OCI-LY1 (cell line): ENCODE results near the gene MBD6.

Source experiments
- H2AFZ ChIP-seq: fragments of 200-600 bp; sonication (generic), shearing (Covaris generic); 2 replicates; pipeline ENCODE4 v1.6.0; 2014; ENCODE audit warnings: antibody characterized with exemption, mild to moderate bottlenecking, low read length
- H3F3A ChIP-seq: fragments of 200-600 bp; sonication (generic), shearing (Covaris generic); 2 replicates; pipeline ENCODE4 v1.6.0; 2014; ENCODE audit warnings: mild to moderate bottlenecking, antibody characterized with exemption, low read length, moderate library complexity; ENCODE audit not compliant: insufficient read depth
- H3K27ac ChIP-seq: fragments of 200-600 bp; sonication (generic); 2 replicates; pipeline ENCODE4 v1.5.1; 2014; ENCODE audit warnings: low read length, mixed run types, mild to moderate bottlenecking, low read depth; ENCODE audit not compliant: poor library complexity, severe bottlenecking
- H3K27me3 ChIP-seq: fragments of 200-600 bp; sonication (generic); 2 replicates; pipeline ENCODE4 v1.6.0; 2014; ENCODE audit warnings: antibody characterized with exemption, mild to moderate bottlenecking, low read length, moderate library complexity; ENCODE audit not compliant: insufficient read depth
- H3K36me3 ChIP-seq: fragments of 200-600 bp; sonication (generic); 2 replicates; pipeline ENCODE4 v1.6.1; 2014; ENCODE audit warnings: mild to moderate bottlenecking, antibody characterized with exemption, low read length, moderate library complexity, mixed read lengths; ENCODE audit not compliant: insufficient read depth
- H3K4me1 ChIP-seq: fragments of 200-600 bp; sonication (generic); 2 replicates; pipeline ENCODE4 v1.5.1; 2014; ENCODE audit warnings: mild to moderate bottlenecking, low read length, moderate library complexity; ENCODE audit not compliant: insufficient read depth, severe bottlenecking
- H3K4me2 ChIP-seq: fragments of 200-600 bp; sonication (generic), shearing (Covaris generic); 2 replicates; pipeline ENCODE4 v1.6.1; 2014; ENCODE audit warnings: low read length
- H3K4me3 ChIP-seq: fragments of 200-600 bp; sonication (generic); 2 replicates; pipeline ENCODE4 v1.5.1; 2014; ENCODE audit warnings: low read length, low read depth, mild to moderate bottlenecking, mixed read lengths; ENCODE audit not compliant: poor library complexity, severe bottlenecking
- H3K79me2 ChIP-seq: fragments of 200-600 bp; shearing (Covaris generic); 2 replicates; pipeline ENCODE4 v1.6.1; 2016; ENCODE audit warnings: mixed run types, low read length, mixed read lengths; ENCODE audit not compliant: insufficient read depth
- H3K9ac ChIP-seq: fragments of 200-600 bp; sonication (generic), shearing (Covaris generic); 2 replicates; pipeline ENCODE4 v1.6.1; 2014; ENCODE audit warnings: mild to moderate bottlenecking, low read length, mixed read lengths
- H3K9me2 ChIP-seq: fragments of 200-600 bp; sonication (generic), shearing (Covaris generic); 2 replicates; pipeline ENCODE4 v1.6.1; 2014; ENCODE audit warnings: low read depth, mild to moderate bottlenecking, low read length, mixed read lengths
- H3K9me3 ChIP-seq: fragments of 200-600 bp; shearing (Covaris generic); 2 replicates; pipeline ENCODE4 v1.6.1; 2014; ENCODE audit warnings: low read length, mixed read lengths
- H4K20me1 ChIP-seq: fragments of 200-600 bp; sonication (generic), shearing (Covaris generic); 2 replicates; pipeline ENCODE4 v1.6.0; 2016; ENCODE audit warnings: mild to moderate bottlenecking, low read length; ENCODE audit not compliant: insufficient read depth
- CTCF ChIP-seq: fragments of 200-600 bp; sonication (generic), shearing (Covaris generic); IDR thresholded peaks from 2 replicates; pipeline ENCODE4 v1.5.1; 2017; ENCODE audit warnings: mild to moderate bottlenecking, antibody characterized with exemption, low read length, moderate library complexity, mixed read lengths
- EZH2 ChIP-seq: fragments of 200-600 bp; sonication (generic), shearing (Covaris generic); IDR thresholded peaks from 2 replicates; pipeline ENCODE4 v1.8.0; 2017; ENCODE audit warnings: borderline replicate concordance, mixed run types, mild to moderate bottlenecking, antibody characterized with exemption, low read length, moderate library complexity, mixed read lengths

The MBD6 gene

GRCh38 chr12:57487597-57488401, 34.8 kb upstream of the MBD6 start, which contains the start of gene MARS1:
Gene MARS1 (plus strand): TSS chr12:57488068. CDS start chr12:57488091, 23 bp downstream.
- H3K27ac ChIP-seq, result peak within 1 kb of the TSS; percentile 30
- no peaks in the 10 kb centered on the region for H3K27me3 ChIP-seq
- peak within 1 kb of the TSS; percentile 92 for H3K4me2 ChIP-seq
- H3F3A ChIP-seq, result no peaks in the 10 kb centered on the region
- H3K9me3 ChIP-seq, result no peaks in the 10 kb centered on the region
- no peaks in the 10 kb centered on the region for H4K20me1 ChIP-seq
- H3K9ac ChIP-seq, result peak within 1 kb of the TSS; percentile 98
- peaks cover 16% of the 10 kb centered on the region for H3K79me2 ChIP-seq
- peaks cover 39% of the 10 kb centered on the region for H3K36me3 ChIP-seq
- TF ChIP-seq EZH2 (no peak), CTCF (peak; percentile 54)
- H3K4me1 ChIP-seq, result peaks cover 17% of the 10 kb centered on the region
- 0 out of 2 replicates have a peak within 1 kb of the TSS, but pooled peaks have one; percentile 5 for H2AFZ ChIP-seq
- peak within 1 kb of the TSS; percentile 97 for H3K4me3 ChIP-seq
- H3K9me2 ChIP-seq, result no peaks in the 10 kb centered on the region

GRCh38 chr12:57488402-57489156, 34.0 kb upstream of the MBD6 start:
- Histone ChIP-seq H2AFZ (no peak overlapping the region), H3K4me3 (peak overlapping the region; percentile 97), H3K27ac (peak overlapping the region; percentile 30), H4K20me1 (no peaks in the 10 kb centered on the region), H3K79me2 (peaks cover 16% of the 10 kb centered on the region), H3K9me2 (no peaks in the 10 kb centered on the region), H3K36me3 (peaks cover 42% of the 10 kb centered on the region), H3F3A (no peaks in the 10 kb centered on the region), H3K4me1 (peaks cover 17% of the 10 kb centered on the region), H3K9ac (peak overlapping the region; percentile 98), H3K4me2 (peak overlapping the region; percentile 92), H3K9me3 (no peaks in the 10 kb centered on the region), H3K27me3 (no peaks in the 10 kb centered on the region)
- TF ChIP-seq CTCF (no peak), EZH2 (no peak)

- Histone ChIP-seq H3K9me3 (no peaks in the 10 kb centered on the region), H3K4me1 (peaks cover 17% of the 10 kb centered on the region), H3K79me2 (peaks cover 16% of the 10 kb centered on the region), H4K20me1 (no peaks in the 10 kb centered on the region), H2AFZ (no peak overlapping the region), H3K27me3 (no peaks in the 10 kb centered on the region), H3K4me2 (peak overlapping the region; percentile 92), H3K9ac (peak overlapping the region; percentile 98), H3F3A (no peaks in the 10 kb centered on the region), H3K36me3 (peaks cover 46% of the 10 kb centered on the region), H3K27ac (no peak overlapping the region), H3K9me2 (no peaks in the 10 kb centered on the region), H3K4me3 (peak overlapping the region; percentile 97)
- TF ChIP-seq EZH2, result no peak
- TF ChIP-seq CTCF, result no peak
Observed at GRCh38 chr12:57489157-57489641, 33.4 kb upstream of the MBD6 start.
